ENCODE data around the gene RFXANK. TPM values are rescaled to one million over a fixed set of nuclear protein-coding genes. Genes with fewer than 3 reads are reported as not detected.

The RFXANK gene
- total and polyA plus RNA-seq, 9 of the 15 experiments (the other 6 are each of a cell fraction or from before 2014, with no cell fraction given) = 68.6 to 181 (median 150) TPM

DNA sequence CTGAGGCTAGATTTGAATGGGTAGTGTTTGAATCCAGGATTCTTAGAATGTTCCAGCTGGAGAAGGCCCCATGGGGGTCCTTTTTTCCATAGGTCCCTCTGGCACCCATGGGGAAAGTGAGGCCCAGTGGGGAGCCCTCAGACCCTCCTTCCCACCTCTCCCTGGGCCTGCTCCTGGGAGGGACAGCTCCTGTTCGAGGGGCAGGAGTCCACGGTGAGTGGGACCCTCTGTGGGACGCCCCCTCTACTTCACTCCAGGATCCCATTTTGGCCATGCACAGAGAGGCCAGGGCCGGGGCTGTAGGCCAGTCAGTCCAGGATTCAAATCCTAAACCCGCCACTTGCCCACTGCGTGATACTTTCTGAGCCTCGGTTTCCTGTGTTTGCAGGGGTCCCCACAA is 29.6 kb upstream of the RFXANK start:
- Histone ChIP-seq H3K4me2 (ENCODE audit: insufficient read depth, low read length) (no peak overlapping the region), H3K9me3 (replicated peaks; ENCODE audit: control insufficient read depth, insufficient read depth, low read depth, low read length) (no peaks in the 10 kb centered on the region), H3K4me3 (no peak overlapping the region), H3K79me2 (ENCODE audit: control insufficient read depth, insufficient read depth, low read length) (no peaks in the 10 kb centered on the region), H3K36me3 (ENCODE audit: control insufficient read depth, insufficient read depth, low read length) (no peaks in the 10 kb centered on the region), H4K20me1 (replicated peaks; ENCODE audit: control insufficient read depth, insufficient read depth, low read length) (no peaks in the 10 kb centered on the region), H3K27me3 (ENCODE audit: control insufficient read depth in 2 of 2, insufficient read depth in 2 of 2, low read length in 2 of 2) (no peaks in the 10 kb centered on the region), H3K27ac (ENCODE audit: extremely low read depth, low read depth, low read length) (no peak overlapping the region), H3K9me1 (ENCODE audit: control insufficient read depth, insufficient read depth, low read length) (no peaks in the 10 kb centered on the region), H3K4me1 (replicated peaks in 1 of 2; ENCODE audit: control insufficient read depth in 2 of 2, insufficient read depth in 2 of 2, low read length in 2 of 2) (peaks cover 0 to 5% of the 10 kb centered on the region in 2 experiments; a peak in 1 of 5 replicates), H3K9ac (ENCODE audit: insufficient read depth in 1 of 2, low read depth in 2 of 2, low read length in 2 of 2) (no peak overlapping the region), H2AFZ (ENCODE audit: low read depth, low read length) (no peak overlapping the region)
- DNase-seq (ENCODE audit: extremely low read depth in 1 of 4, low spot score in 3 of 4) (no peak), ATAC-seq (no peak), FAIRE-seq (no peak)
- CTCF ChIA-PET (ENCODE audit: low intra/inter-chr PET ratio) = no interaction called here
- in situ Hi-C loops (cut with MboI) = no loop called here
- TF ChIP-seq NONO (IDR thresholded peaks at IDR 0.05; ENCODE audit: low read depth in 2 of 2, low read length in 1 of 2) = no peak
- 47% methylated on average over 7 of the region's 7 CpGs for WGBS (ENCODE audit: insufficient coverage, low coverage, missing lambda C conversion rate)
- POLR2A ChIA-PET = no interaction called here
- intact Hi-C loops (cut with micrococcal nuclease) = no loop called here
- BruUV-seq (replicated peaks) = no TSS peak

DNA sequence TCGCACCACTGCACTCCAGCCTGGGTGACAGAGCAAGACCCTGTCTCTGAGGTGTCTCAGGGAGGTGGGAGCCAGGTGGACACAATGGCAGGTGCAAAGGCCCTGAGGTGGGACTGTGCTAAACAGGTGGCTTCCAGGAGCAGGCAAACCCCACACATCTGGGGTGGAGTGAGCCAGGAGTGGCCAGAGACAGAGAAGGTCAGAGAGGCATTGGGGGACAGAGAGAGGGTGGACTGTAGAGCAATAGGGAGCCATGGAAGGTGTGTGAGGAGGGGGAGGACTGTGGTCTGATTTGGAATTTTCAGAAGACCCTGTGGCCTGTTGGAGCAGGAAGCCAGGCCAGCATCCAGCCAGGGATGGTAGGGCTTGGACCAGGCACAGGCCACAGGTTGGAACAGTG is 26.7 kb upstream of the RFXANK start:
- Histone ChIP-seq H3K9me3 (replicated peaks; ENCODE audit: control insufficient read depth, insufficient read depth, low read depth, low read length) (no peaks in the 10 kb centered on the region), H3K27ac (ENCODE audit: extremely low read depth, low read depth, low read length) (no peak overlapping the region), H3K79me2 (ENCODE audit: control insufficient read depth, insufficient read depth, low read length) (no peaks in the 10 kb centered on the region), H3K4me2 (ENCODE audit: insufficient read depth, low read length) (no peak overlapping the region), H3K36me3 (ENCODE audit: control insufficient read depth, insufficient read depth, low read length) (no peaks in the 10 kb centered on the region), H3K9ac (ENCODE audit: insufficient read depth in 1 of 2, low read depth in 2 of 2, low read length in 2 of 2) (0 out of 4 replicates have a peak overlapping the region, but pooled peaks of 1 of the 2 experiments have one; percentile 36), H3K9me1 (ENCODE audit: control insufficient read depth, insufficient read depth, low read length) (no peaks in the 10 kb centered on the region), H3K27me3 (ENCODE audit: control insufficient read depth in 2 of 2, insufficient read depth in 2 of 2, low read length in 2 of 2) (no peaks in the 10 kb centered on the region), H3K4me3 (no peak overlapping the region), H2AFZ (ENCODE audit: low read depth, low read length) (no peak overlapping the region), H3K4me1 (replicated peaks in 1 of 2; ENCODE audit: control insufficient read depth in 2 of 2, insufficient read depth in 2 of 2, low read length in 2 of 2) (peaks cover 6 to 12% of the 10 kb centered on the region in 2 experiments; a peak in 4 of 5 replicates), H4K20me1 (replicated peaks; ENCODE audit: control insufficient read depth, insufficient read depth, low read length) (peaks cover 8% of the 10 kb centered on the region)
- POLR2A ChIA-PET = no interaction called here
- intact Hi-C loops (cut with micrococcal nuclease) = no loop called here
- CTCF ChIA-PET (ENCODE audit: low intra/inter-chr PET ratio) = no interaction called here
- in situ Hi-C loops (cut with MboI) = no loop called here
- TF ChIP-seq MTF1 (CRISPR knock-in tag; IDR thresholded peaks at IDR 0.05; ENCODE audit: borderline replicate concordance) (no peak), RBM25 (IDR thresholded peaks at IDR 0.05; ENCODE audit: low read depth, low read length, severe bottlenecking) (peak; percentile 73), KDM1A (IDR thresholded peaks at IDR 0.05) (peak; percentile 35 to 38; a peak in 1 of 4 replicates), SMARCA5 (IDR thresholded peaks at IDR 0.05) (peak; percentile 67; the same call in 1 of the 2 replicates), RCOR1 (IDR thresholded peaks at IDR 0.05; ENCODE audit: borderline replicate concordance in 1 of 2, low read depth in 2 of 2, low read length in 2 of 2) (no peak), ZNF707 (CRISPR knock-in tag; conservative IDR thresholded peaks at IDR 0.05) (no peak), BCOR (IDR thresholded peaks at IDR 0.05) (peak; percentile 79), ZFP36 (IDR thresholded peaks at IDR 0.05; ENCODE audit: low read depth, low read length, partially characterized antibody) (peak; percentile 37)
- WGBS (ENCODE audit: insufficient coverage, low coverage, missing lambda C conversion rate) = 86% methylated on average over 1 of the region's 1 CpG
- DNase-seq (ENCODE audit: extremely low read depth in 1 of 4, low spot score in 3 of 4) (no peak), ATAC-seq (no peak), FAIRE-seq (no peak)
- BruUV-seq (replicated peaks) = no TSS peak

All from K562 (cell line).